Activated CD4-positive, alpha-beta T cell treated with anti-CD3 and anti-CD28 coated beads for 4 hours (primary cell): ENCODE measurements around the gene GATD1.
A peak's percentile ranks its signal among the peaks of the same experiment; 100 is the strongest.

ENCODE experiments used
- DNase-seq, 2 donors: peaks; one replicate each; pipeline ENCODE4 v3.0.0-alpha.2; 2020

Gene GATD1

DNA sequence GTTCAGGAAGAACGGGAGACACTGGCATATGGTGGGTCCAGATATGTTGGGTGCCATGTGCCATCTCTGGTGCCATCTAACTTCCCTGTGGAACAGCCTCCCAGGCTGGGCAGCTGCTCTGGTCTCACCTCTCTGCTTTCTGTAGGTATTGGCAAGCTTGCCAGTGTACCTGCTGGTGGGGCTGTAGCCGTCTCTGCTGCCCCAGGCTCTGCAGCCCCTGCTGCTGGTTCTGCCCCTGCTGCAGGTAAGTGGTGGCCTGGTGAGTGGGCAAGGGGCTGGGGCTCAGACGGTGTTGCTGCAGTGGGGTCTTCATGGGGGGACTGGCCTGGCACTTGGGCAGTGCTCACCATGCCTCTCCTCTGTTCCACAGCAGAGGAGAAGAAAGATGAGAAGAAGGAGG lies 35.1 kb upstream of the GATD1 start:
- DNase-seq: no peak

DNA sequence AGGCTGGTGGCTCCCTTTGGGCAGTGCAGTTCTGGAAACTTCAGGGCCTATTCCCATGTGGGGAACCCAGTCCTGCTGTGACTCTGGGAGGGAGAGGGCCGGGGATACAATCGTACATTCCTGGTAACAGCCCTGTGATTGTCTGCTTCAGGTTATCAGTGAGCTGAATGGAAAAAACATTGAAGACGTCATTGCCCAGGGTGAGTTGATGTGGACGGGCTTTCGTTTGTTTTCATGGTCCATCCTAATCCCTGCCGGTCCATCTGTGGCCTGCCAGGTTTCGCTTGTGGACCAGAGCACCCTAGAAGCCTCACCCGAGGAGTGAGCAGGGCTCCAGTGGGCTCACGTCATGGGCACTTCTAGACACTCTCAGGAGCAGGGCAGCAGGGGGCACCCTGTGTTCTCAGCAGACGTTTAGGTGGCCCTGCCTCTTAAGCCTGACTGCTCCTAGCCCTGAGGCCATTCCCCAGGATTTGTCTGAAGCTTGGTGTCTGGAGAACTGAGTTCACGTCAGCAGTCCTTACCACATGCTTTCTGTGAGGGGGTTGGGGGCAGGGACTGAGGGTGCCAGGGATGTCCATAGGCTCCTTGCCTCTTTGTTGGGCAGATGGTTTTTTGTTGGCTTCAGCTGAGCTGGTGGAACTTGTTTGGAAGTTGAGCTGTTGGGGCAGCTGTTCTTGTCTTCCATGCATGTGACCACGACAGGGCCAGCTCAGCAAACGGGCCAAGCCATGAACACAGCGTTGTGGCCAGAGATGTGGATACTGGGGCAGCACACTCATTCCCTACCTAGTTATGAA lies 34.4 kb upstream of the GATD1 start:
- no peak for DNase-seq

- DNase-seq: peak in 1 of 2 donors; percentile 30
These were observed 32.8 kb upstream of the GATD1 start for GRCh38 chr11:810040-810567.

DNA sequence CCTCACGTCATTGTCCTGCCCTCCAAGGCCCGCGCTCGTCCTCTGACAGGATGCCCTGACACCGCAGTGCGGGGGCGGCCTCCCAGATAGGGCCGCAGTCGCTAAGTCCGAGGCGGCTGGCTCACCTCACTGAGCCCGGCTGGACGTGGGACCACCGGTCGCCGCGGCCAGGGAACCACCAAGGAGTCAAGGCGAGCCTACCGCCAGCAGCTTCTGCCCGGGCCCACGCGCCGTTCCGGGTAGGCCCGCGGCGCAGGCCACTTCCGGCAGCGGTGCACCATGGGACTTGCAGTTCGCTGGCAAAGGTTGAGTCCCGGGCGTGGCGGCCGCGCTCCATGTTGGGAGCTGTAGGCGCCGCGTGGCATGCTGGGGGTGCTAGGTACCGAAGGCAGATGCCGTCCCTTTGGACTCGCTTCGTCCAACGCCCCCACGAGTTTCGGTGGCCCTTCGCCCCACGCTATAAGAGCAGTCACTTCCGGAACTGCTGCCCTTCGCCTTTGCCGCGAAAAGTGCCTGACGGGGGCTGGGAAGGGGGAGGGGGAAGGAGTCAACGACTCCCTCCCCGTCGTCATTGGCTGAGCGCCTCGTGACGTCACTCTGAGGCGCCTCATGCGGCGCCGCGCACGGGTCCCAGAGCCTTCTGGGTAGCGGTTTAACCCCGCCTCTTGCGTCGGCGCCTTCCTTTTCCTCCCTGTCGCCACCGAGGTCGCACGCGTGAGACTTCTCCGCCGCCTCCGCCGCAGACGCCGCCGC lies 32.2 kb upstream of the GATD1 start, which contains the start of gene RPLP2:
TSS of gene RPLP2 (plus strand) at position 681 of the 753 bp plus-strand sequence. CDS start 268 bp downstream, outside the sequence.
- peak; percentile 97 to 98 for DNase-seq

GRCh38 chr11:808427-809286 lies 31.4 kb upstream of the GATD1 start:
- no peak for DNase-seq

- no peak for DNase-seq
These were observed 27.3 kb upstream of the GATD1 start for GRCh38 chr11:804599-804964.

DNA sequence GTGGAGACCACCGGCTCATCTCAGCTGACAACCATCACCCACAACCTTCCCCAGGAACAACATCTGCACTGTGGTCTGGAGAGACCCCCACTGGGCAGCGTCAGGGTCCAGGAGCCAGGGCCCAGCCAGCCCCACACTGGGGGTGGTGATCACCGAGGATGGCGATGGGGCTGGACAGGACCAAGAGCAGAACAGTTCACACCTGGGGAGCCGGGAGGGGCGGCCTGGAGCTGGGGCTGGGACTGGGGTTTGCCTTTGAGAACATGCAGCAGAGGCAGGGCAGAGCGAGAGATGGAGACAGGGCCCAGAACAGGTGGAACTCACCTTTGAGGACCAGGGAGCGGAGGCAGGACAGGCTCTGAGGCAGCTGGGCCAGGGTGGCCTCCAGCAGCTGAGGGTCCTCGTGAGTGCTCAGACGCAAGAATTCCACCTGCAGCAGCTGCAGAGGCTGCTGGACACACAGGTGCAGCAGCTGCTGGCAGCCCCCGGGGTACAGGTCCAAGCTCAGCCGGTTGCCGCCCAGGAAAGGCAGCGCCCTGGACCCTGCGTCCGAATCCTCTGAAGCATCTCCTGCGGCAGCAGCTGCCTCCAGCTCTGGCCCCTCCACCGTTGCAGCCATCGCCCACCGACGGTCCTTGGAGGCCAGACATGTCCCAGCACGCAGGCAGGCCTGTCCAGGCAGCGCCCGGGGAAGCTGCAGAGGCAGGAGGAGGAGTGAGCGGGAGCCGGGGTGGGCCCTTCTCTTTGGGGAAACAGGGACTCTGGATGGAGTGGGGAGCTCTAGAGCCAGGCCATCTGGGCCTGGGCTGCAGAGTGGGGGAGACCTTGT lies 26.7 kb upstream of the GATD1 start:
- no peak for DNase-seq

GRCh38 chr11:803467-803742 lies 26.1 kb upstream of the GATD1 start:
- no peak for DNase-seq

DNA sequence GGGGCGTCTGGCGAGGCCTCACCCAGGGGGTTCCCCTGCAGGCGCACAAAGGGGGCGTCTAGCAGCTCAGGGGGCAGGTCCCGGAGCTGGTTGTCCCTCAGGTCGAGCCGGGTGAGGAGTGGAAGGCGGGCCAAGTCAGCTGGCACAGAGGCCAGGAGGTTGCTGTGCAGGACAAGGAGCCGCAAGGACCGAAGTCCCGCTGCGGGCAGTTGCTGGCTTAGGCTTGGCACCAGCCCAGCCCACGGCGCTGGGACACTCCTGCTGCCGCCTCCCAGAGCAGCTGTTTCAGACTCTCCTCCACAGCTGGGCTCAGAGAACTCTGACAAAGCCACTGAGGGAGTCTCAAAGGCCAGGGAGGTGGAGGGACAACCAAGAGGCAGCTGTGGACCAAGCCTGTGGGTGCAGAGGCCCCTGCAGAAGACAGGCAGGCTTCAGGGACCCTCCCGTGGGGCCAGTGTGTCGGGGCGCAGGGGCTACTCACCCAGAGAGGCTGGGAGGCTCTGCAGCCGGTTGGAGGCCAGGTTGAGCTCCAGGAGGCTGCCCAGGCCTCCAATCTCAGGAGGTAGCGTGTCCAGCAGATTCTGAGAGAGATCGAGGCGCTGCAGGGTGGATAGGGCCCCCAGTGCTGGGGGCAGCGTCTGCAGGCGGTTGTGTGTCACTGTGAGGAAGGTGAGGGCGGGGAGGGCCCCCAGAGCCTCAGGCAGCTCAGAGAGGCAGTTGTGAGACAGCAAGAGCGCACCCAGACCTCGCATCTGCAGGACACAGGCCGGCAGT lies 25.6 kb upstream of the GATD1 start:
- no peak for DNase-seq

DNA sequence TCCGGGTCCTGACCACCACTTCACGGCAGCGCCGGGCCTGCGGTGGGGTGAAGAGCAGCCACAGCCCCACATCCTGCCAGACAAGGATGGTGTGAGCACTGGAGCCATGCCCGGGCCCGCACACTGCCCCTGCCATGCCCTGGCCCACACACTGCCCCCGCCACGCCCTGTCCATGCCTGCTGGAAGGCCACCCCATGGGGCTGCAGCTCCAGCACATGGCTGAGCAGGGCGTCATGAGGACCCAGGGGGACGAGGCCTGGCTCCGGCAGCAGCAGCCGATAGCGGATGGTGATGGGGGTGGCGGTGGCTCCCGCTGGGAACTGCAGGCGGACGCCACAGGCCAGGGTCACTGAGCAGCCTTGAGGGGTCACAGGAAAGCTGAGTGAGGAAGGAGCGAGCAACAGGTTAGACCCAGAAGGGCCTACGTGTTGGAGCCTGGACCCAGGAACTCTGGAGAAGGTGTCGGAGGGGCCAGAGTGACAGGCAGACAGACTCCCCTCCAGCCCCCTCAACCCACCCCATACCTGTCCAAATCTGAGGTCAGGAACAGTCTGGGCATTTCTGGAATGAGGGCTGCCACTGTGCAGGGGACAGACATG lies 24.8 kb upstream of the GATD1 start:
- no peak for DNase-seq

- DNase-seq: no peak
These were observed 24.0 kb upstream of the GATD1 start for GRCh38 chr11:801097-801780.

DNA sequence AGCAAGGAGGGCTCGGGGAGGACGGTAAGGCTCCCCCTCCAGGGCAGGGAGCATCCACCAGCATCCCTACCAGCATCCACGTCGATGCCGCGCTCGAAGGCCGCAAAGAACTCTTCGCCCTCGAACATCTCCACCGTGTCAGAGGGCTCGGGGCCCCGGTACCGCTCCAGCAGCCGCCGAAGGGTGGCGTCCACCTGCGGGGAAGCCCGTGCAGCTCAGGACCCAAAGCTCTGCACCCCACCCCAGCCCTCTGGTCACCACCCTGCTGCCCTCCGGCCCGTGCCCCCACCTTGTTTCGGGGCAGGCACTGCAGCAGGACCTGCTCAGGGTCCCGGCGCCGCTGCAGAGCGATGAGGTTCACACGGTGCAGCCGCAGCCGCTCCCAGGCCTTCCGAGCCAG lies 23.2 kb upstream of the GATD1 start:
- no peak for DNase-seq

- no peak for DNase-seq
These were observed 22.5 kb upstream of the GATD1 start for GRCh38 chr11:799641-800316.

DNA sequence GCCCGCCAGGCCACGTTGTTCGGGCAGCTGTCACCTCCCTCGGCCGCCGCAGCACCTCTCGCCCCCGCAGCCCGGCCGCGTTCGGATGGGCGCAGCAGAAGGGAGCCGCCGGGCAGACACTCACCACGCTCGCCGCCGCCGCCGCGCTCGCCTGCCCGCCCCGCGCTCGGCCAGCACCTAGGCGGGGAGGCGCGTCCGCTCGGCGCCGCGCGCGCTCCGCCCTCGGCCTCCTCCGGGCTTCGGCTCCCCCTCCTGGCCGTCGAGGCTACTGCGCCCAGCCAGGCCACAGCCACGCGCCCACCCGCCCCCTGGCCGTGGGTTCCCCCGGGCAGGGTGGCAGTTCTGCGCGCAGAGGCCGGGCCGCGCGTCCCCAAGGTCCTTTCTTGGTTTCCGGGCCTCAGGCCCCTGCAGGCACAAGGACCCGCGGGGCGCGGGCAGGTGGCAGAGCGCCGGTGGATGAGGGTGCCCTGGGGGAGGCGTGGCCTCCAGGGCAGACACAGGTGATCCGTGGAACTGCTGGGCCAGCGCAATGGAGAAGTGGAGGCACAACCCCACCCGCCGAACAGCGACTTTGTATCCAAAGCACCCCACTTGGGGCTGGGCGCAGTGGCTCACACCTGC lies 20.9 kb upstream of the GATD1 start, which contains the start of gene SLC25A22:
TSS of gene SLC25A22 (minus strand) at position 189 of the 621 bp plus-strand sequence. CDS start 3,275 bp downstream, outside the sequence.
- DNase-seq: peak; percentile 80

GRCh38 chr11:797296-798092 lies 20.2 kb upstream of the GATD1 start:
- DNase-seq: peak; percentile 59 to 63

DNA sequence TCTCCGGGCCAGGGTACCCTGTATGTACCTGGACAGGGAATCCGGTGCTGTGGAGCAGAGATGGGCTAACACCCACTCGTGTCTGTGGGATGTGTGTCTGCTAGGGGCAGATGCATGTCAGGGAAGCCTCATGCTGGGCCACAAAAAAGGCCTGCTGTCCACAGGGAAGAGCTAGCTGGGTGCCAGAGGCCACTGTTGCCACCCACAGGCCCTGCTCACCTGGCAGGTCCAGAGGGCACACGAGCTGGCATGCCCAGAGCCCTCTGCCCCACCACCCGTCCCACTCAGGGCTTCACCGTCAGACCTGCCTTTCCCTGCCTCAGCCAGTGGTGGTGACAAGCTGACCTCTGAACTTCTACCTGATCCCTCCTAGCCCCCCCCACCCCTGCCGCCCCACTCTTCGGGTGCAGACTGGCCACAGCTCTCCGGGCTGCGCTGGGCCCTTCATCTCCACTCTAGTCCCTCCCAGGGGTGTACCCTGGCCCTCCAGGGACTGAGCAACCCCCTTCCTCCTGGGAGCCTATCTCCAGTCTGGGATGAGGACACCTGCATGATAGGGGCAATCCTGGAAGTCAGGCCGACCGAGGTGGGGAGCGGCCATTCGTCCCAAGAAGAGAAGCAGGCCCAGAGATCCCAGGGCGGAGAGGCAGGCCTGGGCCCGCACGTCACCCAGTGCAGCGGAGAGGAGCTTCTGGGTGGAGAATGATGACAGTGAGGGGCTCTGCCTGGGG lies 19.4 kb upstream of the GATD1 start:
- DNase-seq: no peak
